Measurements from ENCODE around the gene ATF3.

The ATF3 gene

GRCh38 chr1:212609701-212610574 lies 1.4 kb downstream of the ATF3 start:
- no peaks in the 10 kb centered on the region for H3K9me2 ChIP-seq (replicated peaks; ENCODE audit: low read depth, low read length)
- H2AFZ ChIP-seq (ENCODE audit: low read length) = peak overlapping the region; percentile 65
- H3K79me2 ChIP-seq (ENCODE audit: insufficient read depth, low read length) = peaks cover 52% of the 10 kb centered on the region
- peaks cover 54% of the 10 kb centered on the region for H3K4me1 ChIP-seq (ENCODE audit: insufficient read depth, low read length, poor library complexity, severe bottlenecking)
- H3K4me3 ChIP-seq (ENCODE audit: low read length, poor library complexity, severe bottlenecking) = peak overlapping the region; percentile 94
- peak overlapping the region; percentile 98 for H3K4me2 ChIP-seq (ENCODE audit: low read depth, low read length, poor library complexity, severe bottlenecking)
- H3K27me3 ChIP-seq (ENCODE audit: insufficient read depth, low read length, poor library complexity, severe bottlenecking) = no peaks in the 10 kb centered on the region
- no peaks in the 10 kb centered on the region for H3F3A ChIP-seq (ENCODE audit: low read depth)
- peak overlapping the region; percentile 83 for H3K9ac ChIP-seq (ENCODE audit: low read depth, low read length, poor library complexity, severe bottlenecking)
- H4K20me1 ChIP-seq (ENCODE audit: insufficient read depth, low read length, poor library complexity, severe bottlenecking) = peaks cover 22% of the 10 kb centered on the region
- TF ChIP-seq EZH2phosphoT487 (IDR thresholded peaks at IDR 0.05; ENCODE audit: borderline replicate concordance) = no peak
- TF ChIP-seq, protein P1, sequence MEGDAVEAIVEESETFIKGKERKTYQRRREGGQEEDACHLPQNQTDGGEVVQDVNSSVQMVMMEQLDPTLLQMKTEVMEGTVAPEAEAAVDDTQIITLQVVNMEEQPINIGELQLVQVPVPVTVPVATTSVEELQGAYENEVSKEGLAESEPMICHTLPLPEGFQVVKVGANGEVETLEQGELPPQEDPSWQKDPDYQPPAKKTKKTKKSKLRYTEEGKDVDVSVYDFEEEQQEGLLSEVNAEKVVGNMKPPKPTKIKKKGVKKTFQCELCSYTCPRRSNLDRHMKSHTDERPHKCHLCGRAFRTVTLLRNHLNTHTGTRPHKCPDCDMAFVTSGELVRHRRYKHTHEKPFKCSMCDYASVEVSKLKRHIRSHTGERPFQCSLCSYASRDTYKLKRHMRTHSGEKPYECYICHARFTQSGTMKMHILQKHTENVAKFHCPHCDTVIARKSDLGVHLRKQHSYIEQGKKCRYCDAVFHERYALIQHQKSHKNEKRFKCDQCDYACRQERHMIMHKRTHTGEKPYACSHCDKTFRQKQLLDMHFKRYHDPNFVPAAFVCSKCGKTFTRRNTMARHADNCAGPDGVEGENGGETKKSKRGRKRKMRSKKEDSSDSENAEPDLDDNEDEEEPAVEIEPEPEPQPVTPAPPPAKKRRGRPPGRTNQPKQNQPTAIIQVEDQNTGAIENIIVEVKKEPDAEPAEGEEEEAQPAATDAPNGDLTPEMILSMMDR (conservative IDR thresholded peaks at IDR 0.05; ENCODE audit: low read length) = peak; percentile 10; the same call in 1 of the 2 replicates
- H3K36me3 ChIP-seq (ENCODE audit: insufficient read depth, low read length) = no peaks in the 10 kb centered on the region; the same call in 1 of the 2 replicates
- no peaks in the 10 kb centered on the region for H3K9me3 ChIP-seq (ENCODE audit: insufficient read depth, low read depth, low read length)

DNA sequence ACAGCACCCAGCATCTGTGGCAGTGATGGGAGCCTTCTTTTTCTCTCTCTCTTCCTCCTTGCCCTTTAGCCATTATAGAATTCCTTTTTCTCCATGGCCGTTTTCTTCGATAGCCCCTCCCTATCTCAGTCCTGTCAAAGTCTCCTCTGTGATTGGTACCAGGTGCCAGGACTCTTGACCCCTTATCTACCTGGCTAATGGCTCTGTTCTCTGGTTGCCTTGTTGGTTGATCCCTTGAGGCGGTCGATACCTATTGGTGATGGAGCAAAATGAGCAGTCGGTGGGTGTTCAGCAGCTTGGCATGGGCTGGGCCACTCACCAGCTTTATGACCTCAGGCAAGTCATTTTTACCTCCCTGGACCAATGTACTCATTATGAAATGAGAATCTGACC lies 2.0 kb downstream of the ATF3 start:
- Histone ChIP-seq H3K79me2 (ENCODE audit: insufficient read depth, low read length) (peaks cover 52% of the 10 kb centered on the region), H3K4me3 (ENCODE audit: low read length, poor library complexity, severe bottlenecking) (peak overlapping the region; percentile 94), H3K4me2 (ENCODE audit: low read depth, low read length, poor library complexity, severe bottlenecking) (peak overlapping the region; percentile 98), H3K4me1 (ENCODE audit: insufficient read depth, low read length, poor library complexity, severe bottlenecking) (peaks cover 54% of the 10 kb centered on the region), H3K27me3 (ENCODE audit: insufficient read depth, low read length, poor library complexity, severe bottlenecking) (no peaks in the 10 kb centered on the region), H2AFZ (ENCODE audit: low read length) (no peak overlapping the region), H3F3A (ENCODE audit: low read depth) (no peaks in the 10 kb centered on the region), H3K36me3 (ENCODE audit: insufficient read depth, low read length) (peaks cover 4% of the 10 kb centered on the region; the same call in 1 of the 2 replicates), H3K9ac (ENCODE audit: low read depth, low read length, poor library complexity, severe bottlenecking) (peak overlapping the region; percentile 83), H3K9me3 (ENCODE audit: insufficient read depth, low read depth, low read length) (no peaks in the 10 kb centered on the region), H3K9me2 (replicated peaks; ENCODE audit: low read depth, low read length) (no peaks in the 10 kb centered on the region), H4K20me1 (ENCODE audit: insufficient read depth, low read length, poor library complexity, severe bottlenecking) (peaks cover 22% of the 10 kb centered on the region)
- TF ChIP-seq, protein P1 (conservative IDR thresholded peaks at IDR 0.05; ENCODE audit: low read length) = no peak
- TF ChIP-seq EZH2phosphoT487 (IDR thresholded peaks at IDR 0.05; ENCODE audit: borderline replicate concordance) = no peak

GRCh38 chr1:212611000-212611948 lies 2.7 kb downstream of the ATF3 start:
- peaks cover 22% of the 10 kb centered on the region for H4K20me1 ChIP-seq (ENCODE audit: insufficient read depth, low read length, poor library complexity, severe bottlenecking)
- no peaks in the 10 kb centered on the region for H3K9me3 ChIP-seq (ENCODE audit: insufficient read depth, low read depth, low read length)
- H2AFZ ChIP-seq (ENCODE audit: low read length) = no peak overlapping the region
- H3K36me3 ChIP-seq (ENCODE audit: insufficient read depth, low read length) = peaks cover 10% of the 10 kb centered on the region; the same call in 1 of the 2 replicates
- no peaks in the 10 kb centered on the region for H3K9me2 ChIP-seq (replicated peaks; ENCODE audit: low read depth, low read length)
- no peaks in the 10 kb centered on the region for H3F3A ChIP-seq (ENCODE audit: low read depth)
- TF ChIP-seq, protein P1 (conservative IDR thresholded peaks at IDR 0.05; ENCODE audit: low read length) = no peak
- no peak for TF ChIP-seq EZH2phosphoT487 (IDR thresholded peaks at IDR 0.05; ENCODE audit: borderline replicate concordance)
- peak overlapping the region; percentile 94 for H3K4me3 ChIP-seq (ENCODE audit: low read length, poor library complexity, severe bottlenecking)
- H3K4me1 ChIP-seq (ENCODE audit: insufficient read depth, low read length, poor library complexity, severe bottlenecking) = peaks cover 54% of the 10 kb centered on the region
- H3K79me2 ChIP-seq (ENCODE audit: insufficient read depth, low read length) = peaks cover 52% of the 10 kb centered on the region
- peak overlapping the region; percentile 98 for H3K4me2 ChIP-seq (ENCODE audit: low read depth, low read length, poor library complexity, severe bottlenecking)
- no peaks in the 10 kb centered on the region for H3K27me3 ChIP-seq (ENCODE audit: insufficient read depth, low read length, poor library complexity, severe bottlenecking)
- H3K9ac ChIP-seq (ENCODE audit: low read depth, low read length, poor library complexity, severe bottlenecking) = peak overlapping the region; percentile 12

Data from Loucy (cell line).